ENCODE measurements around the gene PEAK3.

Gene PEAK3

GRCh38 chr19:2315818-2316353, 33.9 kb upstream of the PEAK3 start:
- DNase-seq (ENCODE audit: low read depth, low spot score) = no peak

GRCh38 chr19:2315121-2315817, 33.3 kb upstream of the PEAK3 start:
- DNase-seq (ENCODE audit: low read depth, low spot score) = no peak

GRCh38 chr19:2312820-2313501, 31.0 kb upstream of the PEAK3 start:
- no peak for DNase-seq (ENCODE audit: low read depth, low spot score)

GRCh38 chr19:2311093-2311492, 29.1 kb upstream of the PEAK3 start:
- no peak for DNase-seq (ENCODE audit: low read depth, low spot score)

GRCh38 chr19:2309734-2310362, 27.9 kb upstream of the PEAK3 start:
- no peak for DNase-seq (ENCODE audit: low read depth, low spot score)

GRCh38 chr19:2308114-2308556, 26.2 kb upstream of the PEAK3 start, which contains the start of gene LINGO3:
LINGO3 (minus strand) TSS chr19:2308154; CDS start chr19:2291776, 16,378 bp downstream.
- DNase-seq (ENCODE audit: low read depth, low spot score) = no peak

- DNase-seq (ENCODE audit: low read depth, low spot score) = no peak
Observed at GRCh38 chr19:2307518-2308012, 25.6 kb upstream of the PEAK3 start.

- no peak for DNase-seq (ENCODE audit: low read depth, low spot score)
Observed at GRCh38 chr19:2306971-2307370, 25.0 kb upstream of the PEAK3 start.

GRCh38 chr19:2306281-2306806, 24.4 kb upstream of the PEAK3 start:
- no peak for DNase-seq (ENCODE audit: low read depth, low spot score)

- DNase-seq (ENCODE audit: low read depth, low spot score) = no peak
Observed at GRCh38 chr19:2305452-2306280, 23.7 kb upstream of the PEAK3 start.

- no peak for DNase-seq (ENCODE audit: low read depth, low spot score)
Observed at GRCh38 chr19:2303211-2303798, 21.3 kb upstream of the PEAK3 start.

GRCh38 chr19:2302319-2303210, 20.6 kb upstream of the PEAK3 start:
- DNase-seq (ENCODE audit: low read depth, low spot score) = no peak

GRCh38 chr19:2300533-2300932, 18.6 kb upstream of the PEAK3 start:
- no peak for DNase-seq (ENCODE audit: low read depth, low spot score)

- DNase-seq (ENCODE audit: low read depth, low spot score) = no peak
Observed at GRCh38 chr19:2296141-2296540, 14.2 kb upstream of the PEAK3 start.

- DNase-seq (ENCODE audit: low read depth, low spot score) = no peak
Observed at GRCh38 chr19:2294687-2295335, 12.8 kb upstream of the PEAK3 start.

GRCh38 chr19:2291185-2291751, 9.3 kb upstream of the PEAK3 start:
- no peak for DNase-seq (ENCODE audit: low read depth, low spot score)

- no peak for DNase-seq (ENCODE audit: low read depth, low spot score)
Observed at GRCh38 chr19:2290441-2291184, 8.6 kb upstream of the PEAK3 start.
